ENCODE results near the gene ANXA6. TPM values are rescaled to one million over a fixed set of nuclear protein-coding genes. Genes with fewer than 3 reads are reported as not detected.
A peak's percentile ranks its signal among the peaks of the same experiment; 100 is the strongest.

ANXA6 gene
- total and polyA plus RNA-seq, 4 donors = 61.4 to 208 (median 155) TPM

DNA sequence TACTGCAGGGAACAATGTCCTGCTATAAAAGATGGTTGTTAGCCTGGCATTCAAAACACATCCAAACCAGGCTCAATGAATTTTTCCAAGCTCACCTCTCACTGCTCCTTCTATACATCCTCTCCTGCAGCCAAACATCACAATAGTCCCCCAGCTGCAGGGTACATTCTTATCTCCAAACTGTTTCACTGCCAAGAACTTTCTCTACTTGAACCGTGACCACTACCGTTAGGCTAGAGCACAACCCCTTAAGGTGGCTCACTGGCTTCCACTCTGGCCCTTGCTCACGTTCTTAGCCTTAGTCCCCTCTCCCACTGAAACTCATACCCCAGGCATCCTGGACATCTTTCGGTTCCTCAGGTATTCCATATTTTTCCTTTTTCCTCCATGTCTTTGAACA, 29.0 kb upstream of the ANXA6 start:
- WGBS, 2 donors = 87 to 93% methylated on average over 4 of the region's 4 CpGs
- H3K9ac ChIP-seq (ENCODE audit: insufficient read depth in 1 of 2, low read length in 2 of 2) = no peak overlapping the region
- no peak for ATAC-seq (ENCODE audit: insufficient read depth, low FRiP score)
- H3K4me1 ChIP-seq (ENCODE audit: control insufficient read depth in 5 of 5, insufficient read depth in 5 of 5, low read length in 5 of 5) = peaks cover 0 to 6% (median 0%) of the 10 kb centered on the region in 5 donors
- H3K27ac ChIP-seq (ENCODE audit: low read depth in 1 of 2, low read length in 1 of 2) = no peak overlapping the region
- no peaks in the 10 kb centered on the region for H3K9me3 ChIP-seq (ENCODE audit: control insufficient read depth in 4 of 4, insufficient read depth in 3 of 4, low read length in 3 of 4)
- H3K27me3 ChIP-seq (ENCODE audit: control insufficient read depth in 3 of 3, insufficient read depth in 3 of 3, low read length in 2 of 3) = no peaks in the 10 kb centered on the region
- DNase-seq = no peak
- TF ChIP-seq, protein P1, sequence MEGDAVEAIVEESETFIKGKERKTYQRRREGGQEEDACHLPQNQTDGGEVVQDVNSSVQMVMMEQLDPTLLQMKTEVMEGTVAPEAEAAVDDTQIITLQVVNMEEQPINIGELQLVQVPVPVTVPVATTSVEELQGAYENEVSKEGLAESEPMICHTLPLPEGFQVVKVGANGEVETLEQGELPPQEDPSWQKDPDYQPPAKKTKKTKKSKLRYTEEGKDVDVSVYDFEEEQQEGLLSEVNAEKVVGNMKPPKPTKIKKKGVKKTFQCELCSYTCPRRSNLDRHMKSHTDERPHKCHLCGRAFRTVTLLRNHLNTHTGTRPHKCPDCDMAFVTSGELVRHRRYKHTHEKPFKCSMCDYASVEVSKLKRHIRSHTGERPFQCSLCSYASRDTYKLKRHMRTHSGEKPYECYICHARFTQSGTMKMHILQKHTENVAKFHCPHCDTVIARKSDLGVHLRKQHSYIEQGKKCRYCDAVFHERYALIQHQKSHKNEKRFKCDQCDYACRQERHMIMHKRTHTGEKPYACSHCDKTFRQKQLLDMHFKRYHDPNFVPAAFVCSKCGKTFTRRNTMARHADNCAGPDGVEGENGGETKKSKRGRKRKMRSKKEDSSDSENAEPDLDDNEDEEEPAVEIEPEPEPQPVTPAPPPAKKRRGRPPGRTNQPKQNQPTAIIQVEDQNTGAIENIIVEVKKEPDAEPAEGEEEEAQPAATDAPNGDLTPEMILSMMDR (IDR thresholded peaks at IDR 0.05; ENCODE audit: control extremely low read depth, extremely low read depth) = no peak
- no peak overlapping the region for H3K4me3 ChIP-seq
- H3K36me3 ChIP-seq (ENCODE audit: control insufficient read depth in 4 of 4, insufficient read depth in 4 of 4, low read length in 4 of 4) = peaks cover 0 to 27% (median 5%) of the 10 kb centered on the region in 4 donors

DNA sequence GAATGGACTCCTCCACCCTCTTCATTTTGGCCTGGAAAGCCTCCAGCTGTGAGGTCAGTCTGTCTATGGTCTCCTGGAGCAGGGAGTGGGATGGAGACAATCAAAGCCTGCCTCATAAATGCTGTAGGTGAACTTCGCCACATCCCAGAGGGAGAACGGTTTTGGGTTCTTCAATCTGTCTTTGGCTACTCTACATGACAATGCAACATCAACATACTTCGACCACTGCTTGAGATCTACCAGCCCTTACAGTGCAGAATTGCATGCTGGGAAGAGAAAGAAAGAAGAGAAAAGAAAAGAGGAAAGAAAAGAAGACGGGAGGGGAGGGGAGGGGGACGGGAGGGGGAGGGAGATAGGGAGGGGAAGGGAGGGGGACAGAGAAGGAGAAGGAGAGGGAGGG, 28.5 kb upstream of the ANXA6 start:
- WGBS, 2 donors = 63 to 80% methylated on average over 5 of the region's 5 CpGs
- Histone ChIP-seq H3K27ac (ENCODE audit: low read depth in 1 of 2, low read length in 1 of 2) (no peak overlapping the region), H3K4me1 (ENCODE audit: control insufficient read depth in 5 of 5, insufficient read depth in 5 of 5, low read length in 5 of 5) (peaks cover 0 to 6% (median 0%) of the 10 kb centered on the region in 5 donors), H3K9ac (ENCODE audit: insufficient read depth in 1 of 2, low read length in 2 of 2) (no peak overlapping the region), H3K36me3 (ENCODE audit: control insufficient read depth in 4 of 4, insufficient read depth in 4 of 4, low read length in 4 of 4) (peaks cover 0 to 28% (median 5%) of the 10 kb centered on the region in 4 donors), H3K9me3 (ENCODE audit: control insufficient read depth in 4 of 4, insufficient read depth in 3 of 4, low read length in 3 of 4) (no peaks in the 10 kb centered on the region), H3K27me3 (ENCODE audit: control insufficient read depth in 3 of 3, insufficient read depth in 3 of 3, low read length in 2 of 3) (no peaks in the 10 kb centered on the region), H3K4me3 (no peak overlapping the region)
- DNase-seq (no peak), ATAC-seq (ENCODE audit: insufficient read depth, low FRiP score) (no peak)
- TF ChIP-seq, protein P1 (IDR thresholded peaks at IDR 0.05; ENCODE audit: control extremely low read depth, extremely low read depth) = no peak

DNA sequence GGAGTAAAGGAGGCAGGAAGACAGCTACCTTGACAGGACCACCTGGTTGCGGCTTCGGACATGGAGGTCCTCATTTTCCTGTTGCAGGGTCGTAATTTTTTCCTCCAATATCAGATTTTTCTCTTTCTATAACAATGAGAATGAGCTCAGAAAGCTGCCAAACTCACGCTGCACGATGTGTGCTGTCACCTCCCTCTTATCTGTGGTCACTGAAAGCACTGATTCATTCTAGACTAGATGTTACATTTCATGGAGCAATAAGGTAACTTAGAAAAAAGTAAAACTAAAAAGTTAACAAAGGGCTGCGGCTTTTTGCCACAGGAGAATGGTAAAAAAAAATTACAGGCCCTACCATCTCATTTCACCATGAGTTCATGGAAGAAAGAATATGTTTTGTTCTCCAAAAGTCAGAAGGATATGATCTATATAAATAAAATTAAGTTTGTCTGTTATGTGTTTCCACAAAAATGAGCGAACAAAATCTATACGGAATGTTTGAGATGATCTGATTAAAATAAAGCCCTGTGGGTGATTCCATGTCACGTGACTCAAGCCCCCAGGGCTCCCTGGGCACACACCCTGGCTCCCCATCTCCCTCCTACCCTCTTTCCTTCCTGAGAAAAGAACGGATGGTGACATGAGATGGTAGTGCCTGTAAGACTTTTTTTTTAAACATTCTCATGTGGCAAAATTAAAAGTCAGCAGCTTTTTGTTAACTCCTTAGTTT, 26.9 kb upstream of the ANXA6 start:
- ATAC-seq (ENCODE audit: insufficient read depth, low FRiP score) (no peak), DNase-seq (no peak)
- Histone ChIP-seq H3K4me3 (no peak overlapping the region), H3K27me3 (ENCODE audit: control insufficient read depth in 3 of 3, insufficient read depth in 3 of 3, low read length in 2 of 3) (no peaks in the 10 kb centered on the region), H3K9me3 (ENCODE audit: control insufficient read depth in 4 of 4, insufficient read depth in 3 of 4, low read length in 3 of 4) (peaks cover 0 to 2% (median 0%) of the 10 kb centered on the region in 4 donors), H3K36me3 (ENCODE audit: control insufficient read depth in 4 of 4, insufficient read depth in 4 of 4, low read length in 4 of 4) (peaks cover 0 to 36% (median 5%) of the 10 kb centered on the region in 4 donors), H3K4me1 (ENCODE audit: control insufficient read depth in 5 of 5, insufficient read depth in 5 of 5, low read length in 5 of 5) (peaks cover 0 to 6% (median 0%) of the 10 kb centered on the region in 5 donors), H3K9ac (ENCODE audit: insufficient read depth in 1 of 2, low read length in 2 of 2) (no peak overlapping the region), H3K27ac (ENCODE audit: low read depth in 1 of 2, low read length in 1 of 2) (peak overlapping the region in 1 of 2 donors; percentile 46)
- TF ChIP-seq, protein P1 (IDR thresholded peaks at IDR 0.05; ENCODE audit: control extremely low read depth, extremely low read depth) = no peak
- 75 to 85% methylated on average over 10 of the region's 10 CpGs for WGBS, 2 donors
